Measurements from ENCODE around the gene CAMK4. TPM values are rescaled to one million over a fixed set of nuclear protein-coding genes. Genes with fewer than 3 reads are reported as not detected.

CAMK4 gene
- total RNA-seq, 1 donor from 2014 or later: 33.7 TPM

- no peak for TF ChIP-seq CTCF (IDR thresholded peaks at IDR 0.05; ENCODE audit: partially characterized antibody, unreplicated experiment)
- H3K36me3 Mint-ChIP-seq (ENCODE audit: unreplicated experiment): no peaks in the 10 kb centered on the region
- H3K9me3 Mint-ChIP-seq (ENCODE audit: unreplicated experiment): no peaks in the 10 kb centered on the region
- no peak overlapping the region for H3K27ac Mint-ChIP-seq (ENCODE audit: unreplicated experiment)
- no peaks in the 10 kb centered on the region for H3K27me3 Mint-ChIP-seq (ENCODE audit: unreplicated experiment)
- no peak for DNase-seq
- peaks cover 21% of the 10 kb centered on the region for H3K4me1 Mint-ChIP-seq (ENCODE audit: low read depth, unreplicated experiment)
- H3K4me3 Mint-ChIP-seq (ENCODE audit: unreplicated experiment): no peak overlapping the region
These were observed 268.8 kb downstream of the CAMK4 start for GRCh38 chr5:111493031-111493430.

- DNase-seq: no peak
- no peak for TF ChIP-seq CTCF (IDR thresholded peaks at IDR 0.05; ENCODE audit: partially characterized antibody, unreplicated experiment)
- Mint-ChIP-seq H3K4me3 (ENCODE audit: unreplicated experiment) (no peak overlapping the region), H3K27me3 (ENCODE audit: unreplicated experiment) (no peaks in the 10 kb centered on the region), H3K4me1 (ENCODE audit: low read depth, unreplicated experiment) (peaks cover 21% of the 10 kb centered on the region), H3K27ac (ENCODE audit: unreplicated experiment) (peak overlapping the region; percentile 71), H3K36me3 (ENCODE audit: unreplicated experiment) (no peaks in the 10 kb centered on the region), H3K9me3 (ENCODE audit: unreplicated experiment) (no peaks in the 10 kb centered on the region)
These were observed 270.3 kb downstream of the CAMK4 start for GRCh38 chr5:111494355-111494999.

- Mint-ChIP-seq H3K27ac (ENCODE audit: unreplicated experiment) (peak overlapping the region; percentile 17), H3K4me1 (ENCODE audit: low read depth, unreplicated experiment) (peaks cover 21% of the 10 kb centered on the region), H3K36me3 (ENCODE audit: unreplicated experiment) (no peaks in the 10 kb centered on the region), H3K9me3 (ENCODE audit: unreplicated experiment) (no peaks in the 10 kb centered on the region), H3K27me3 (ENCODE audit: unreplicated experiment) (no peaks in the 10 kb centered on the region), H3K4me3 (ENCODE audit: unreplicated experiment) (no peak overlapping the region)
- TF ChIP-seq CTCF (IDR thresholded peaks at IDR 0.05; ENCODE audit: partially characterized antibody, unreplicated experiment): no peak
- DNase-seq: no peak
These were observed 271.0 kb downstream of the CAMK4 start for GRCh38 chr5:111495159-111495558.

- DNase-seq: no peak
- H3K36me3 Mint-ChIP-seq (ENCODE audit: unreplicated experiment): no peaks in the 10 kb centered on the region
- no peak for TF ChIP-seq CTCF (IDR thresholded peaks at IDR 0.05; ENCODE audit: partially characterized antibody, unreplicated experiment)
- H3K4me1 Mint-ChIP-seq (ENCODE audit: low read depth, unreplicated experiment): peaks cover 11% of the 10 kb centered on the region
- no peaks in the 10 kb centered on the region for H3K27me3 Mint-ChIP-seq (ENCODE audit: unreplicated experiment)
- H3K9me3 Mint-ChIP-seq (ENCODE audit: unreplicated experiment): no peaks in the 10 kb centered on the region
- H3K27ac Mint-ChIP-seq (ENCODE audit: unreplicated experiment): no peak overlapping the region
- H3K4me3 Mint-ChIP-seq (ENCODE audit: unreplicated experiment): no peak overlapping the region
These were observed 274.2 kb downstream of the CAMK4 start for GRCh38 chr5:111498346-111498745.

GRCh38 chr5:111502956-111503355 is 278.8 kb downstream of the CAMK4 start:
- H3K4me3 Mint-ChIP-seq (ENCODE audit: unreplicated experiment): no peak overlapping the region
- TF ChIP-seq CTCF (IDR thresholded peaks at IDR 0.05; ENCODE audit: partially characterized antibody, unreplicated experiment): no peak
- H3K4me1 Mint-ChIP-seq (ENCODE audit: low read depth, unreplicated experiment): peaks cover 4% of the 10 kb centered on the region
- H3K27ac Mint-ChIP-seq (ENCODE audit: unreplicated experiment): no peak overlapping the region
- DNase-seq: no peak
- H3K27me3 Mint-ChIP-seq (ENCODE audit: unreplicated experiment): no peaks in the 10 kb centered on the region
- no peaks in the 10 kb centered on the region for H3K9me3 Mint-ChIP-seq (ENCODE audit: unreplicated experiment)
- no peaks in the 10 kb centered on the region for H3K36me3 Mint-ChIP-seq (ENCODE audit: unreplicated experiment)

Measured in glutamatergic neuron (in vitro differentiated cells).